ENCODE data around the gene CSNK2A2.

The CSNK2A2 gene

DNA sequence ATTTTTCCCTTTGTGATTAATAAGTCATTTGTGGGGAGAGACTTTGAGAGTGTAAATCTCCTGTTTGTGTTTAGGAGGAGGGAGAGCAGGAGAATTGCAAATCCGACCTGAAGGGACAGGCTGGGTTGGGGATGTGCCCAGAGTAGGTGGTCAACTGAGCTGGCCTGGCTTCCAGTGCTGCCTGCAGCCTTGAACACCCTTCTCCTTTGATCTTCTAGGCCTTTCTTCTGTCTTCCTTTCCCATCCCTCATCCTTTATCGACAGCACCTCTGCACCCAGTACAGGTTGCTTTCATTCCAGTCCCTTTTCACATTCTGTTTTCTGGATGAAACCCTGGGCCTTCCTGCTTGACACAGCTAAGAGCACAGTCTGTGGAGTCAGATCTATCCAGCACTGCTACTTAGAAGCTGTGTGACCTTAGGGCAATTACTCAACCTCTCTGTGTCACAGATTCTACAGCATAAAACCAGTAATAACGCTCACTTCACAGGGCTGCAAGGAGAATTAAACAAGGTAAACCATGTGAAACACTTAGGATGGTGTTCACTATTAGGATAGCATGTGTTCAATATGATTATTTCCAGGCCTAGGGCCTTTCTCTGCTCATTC, 1.0 kb upstream of the CSNK2A2 start:
- DNase-seq, result no peak

DNA sequence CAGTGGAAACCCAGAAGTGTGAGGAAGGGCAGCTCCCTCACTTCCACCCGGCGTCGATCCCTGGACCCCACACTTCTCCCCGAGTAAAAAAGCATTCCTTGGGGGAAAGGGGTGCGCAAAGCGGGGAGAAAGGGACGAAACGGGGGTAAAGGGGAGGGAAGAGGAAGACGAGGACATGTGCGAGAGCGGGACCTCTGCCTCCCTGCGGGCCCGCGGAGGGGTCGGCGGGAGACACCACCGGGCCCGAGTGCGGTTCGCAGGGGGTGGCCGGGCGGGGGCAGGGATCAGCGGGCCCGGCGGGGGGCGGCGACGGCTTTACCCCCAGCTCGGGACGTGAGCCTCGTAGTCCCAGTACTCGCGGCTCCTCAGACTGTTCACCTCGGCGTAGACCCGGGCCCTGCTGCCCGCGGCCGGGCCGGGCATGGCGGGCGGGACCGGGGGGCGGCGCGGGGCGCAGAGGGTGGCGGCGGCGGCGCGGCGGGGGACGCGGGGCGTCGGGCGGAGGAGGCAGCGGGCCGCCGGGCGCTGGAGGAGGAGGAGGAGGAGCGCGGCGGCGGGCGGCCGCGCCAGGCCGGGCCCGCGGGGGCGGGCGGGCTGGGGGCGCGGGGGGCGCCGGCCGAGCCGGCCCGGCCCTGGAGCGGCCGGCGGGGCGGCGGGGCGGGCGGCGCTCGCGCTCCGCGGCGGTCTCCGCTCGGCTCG, 443 bp downstream of the CSNK2A2 start:
- no peak for DNase-seq

DNA sequence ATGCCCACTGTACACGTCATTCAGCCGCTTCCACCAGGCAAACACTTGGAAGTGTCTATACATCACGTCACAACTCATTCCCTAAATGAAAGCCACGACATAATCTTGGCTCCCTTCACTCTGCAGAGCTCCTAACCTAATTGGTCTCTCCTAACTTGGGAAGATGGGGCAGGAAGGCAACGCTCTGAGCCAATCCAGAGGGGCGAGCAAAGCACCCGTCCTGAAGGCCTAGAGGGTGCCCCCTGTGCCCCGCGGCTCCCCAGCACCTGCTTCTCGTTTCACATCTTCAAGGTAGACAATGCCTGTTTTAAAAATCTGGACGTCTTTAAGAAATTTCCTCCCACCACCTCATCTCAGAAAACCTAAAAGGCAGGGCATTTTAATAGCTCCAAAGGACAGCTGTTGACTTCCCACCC, 1.0 kb downstream of the CSNK2A2 start:
- no peak for DNase-seq

DNA sequence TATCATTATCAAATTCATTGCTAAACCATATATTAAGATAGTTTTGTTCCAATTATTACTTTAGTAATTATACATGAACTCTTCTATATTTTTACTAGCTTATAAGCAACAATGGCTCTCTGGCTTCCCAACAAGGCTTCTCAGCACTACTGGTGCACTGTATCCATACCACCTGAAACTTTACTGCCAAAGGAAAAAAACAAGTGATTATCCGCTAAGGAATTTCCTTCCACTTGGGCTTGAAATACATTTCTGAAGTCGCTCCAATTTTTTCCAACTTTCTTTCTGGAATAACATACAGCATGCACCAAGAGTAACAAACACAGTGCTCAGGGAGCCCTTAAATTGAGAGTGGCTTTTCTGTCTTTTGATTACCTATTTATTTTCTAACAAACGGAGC, 2.1 kb downstream of the CSNK2A2 start:
- DNase-seq, result no peak

DNA sequence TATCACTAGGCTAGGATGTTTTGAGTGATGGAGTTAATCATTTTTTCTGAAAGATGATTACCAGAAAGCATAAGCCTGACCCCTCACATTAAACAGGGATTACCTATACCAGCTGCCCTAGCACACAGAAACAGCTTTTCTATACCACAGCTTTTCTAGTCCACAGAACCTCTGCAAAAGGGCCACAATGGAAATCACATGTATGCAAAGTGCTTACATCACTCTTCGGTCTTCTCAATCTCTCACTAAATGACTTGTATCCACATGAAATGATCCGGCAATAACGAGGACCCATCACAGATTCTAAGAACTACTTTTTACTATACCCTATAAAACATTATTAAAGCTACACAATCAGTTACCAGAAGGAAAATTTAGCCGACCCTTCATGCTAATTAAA, 2.6 kb downstream of the CSNK2A2 start:
- DNase-seq, result no peak

DNA sequence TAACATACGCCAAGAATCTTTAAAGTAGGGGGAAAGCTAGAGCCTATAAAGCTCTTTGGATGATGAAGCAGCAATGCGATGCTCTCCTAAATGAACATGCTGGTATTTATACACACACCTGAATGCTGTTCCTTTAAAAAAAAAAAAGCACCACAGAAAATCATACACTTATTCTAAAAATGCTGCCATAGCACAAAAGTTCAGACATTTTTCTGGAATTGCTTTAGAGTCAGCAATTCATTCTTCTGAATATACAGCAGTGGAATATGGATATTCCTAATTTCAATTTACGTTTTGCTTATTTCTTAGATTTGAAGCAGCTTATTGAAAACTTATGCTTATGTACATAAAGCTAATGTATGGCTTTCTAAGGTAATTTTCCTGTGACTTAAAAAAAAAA, 3.1 kb downstream of the CSNK2A2 start:
- no peak for DNase-seq

DNA sequence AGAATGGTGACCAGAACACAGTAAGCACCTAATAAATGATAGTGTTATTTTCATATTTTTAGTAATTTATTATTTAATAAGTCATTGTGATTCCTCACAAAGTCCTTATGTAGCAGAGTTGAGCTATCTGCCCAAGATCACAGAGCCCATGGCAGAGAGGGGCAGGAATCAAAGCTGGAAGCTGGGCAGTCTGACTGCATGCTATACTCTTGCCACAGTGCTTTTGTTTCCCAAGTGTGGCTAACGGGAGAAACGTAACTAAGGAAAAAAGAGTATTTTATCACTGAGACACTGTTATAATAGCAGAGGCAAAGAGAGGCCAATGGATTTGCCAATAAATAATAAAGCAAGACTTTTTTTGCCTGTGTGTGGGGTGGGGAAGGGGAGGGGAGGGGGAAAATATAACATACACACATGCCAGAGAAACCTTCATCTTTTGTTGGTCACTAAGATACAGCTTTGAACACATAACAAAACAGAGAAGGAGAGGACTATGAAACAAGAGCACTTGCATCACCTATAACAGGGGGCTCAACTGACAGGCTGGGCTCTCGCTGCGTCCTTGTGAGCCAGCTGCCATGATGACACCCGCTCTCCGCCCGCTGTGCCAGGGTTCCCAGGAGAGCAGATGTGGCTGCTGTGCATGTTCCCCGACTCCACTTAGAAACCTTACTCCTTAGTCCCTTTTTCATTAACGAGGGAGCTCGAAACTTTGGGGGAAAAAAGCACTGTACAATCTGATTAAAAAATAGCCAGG, 10.1 kb downstream of the CSNK2A2 start:
- DNase-seq, result peak; percentile 45

DNA sequence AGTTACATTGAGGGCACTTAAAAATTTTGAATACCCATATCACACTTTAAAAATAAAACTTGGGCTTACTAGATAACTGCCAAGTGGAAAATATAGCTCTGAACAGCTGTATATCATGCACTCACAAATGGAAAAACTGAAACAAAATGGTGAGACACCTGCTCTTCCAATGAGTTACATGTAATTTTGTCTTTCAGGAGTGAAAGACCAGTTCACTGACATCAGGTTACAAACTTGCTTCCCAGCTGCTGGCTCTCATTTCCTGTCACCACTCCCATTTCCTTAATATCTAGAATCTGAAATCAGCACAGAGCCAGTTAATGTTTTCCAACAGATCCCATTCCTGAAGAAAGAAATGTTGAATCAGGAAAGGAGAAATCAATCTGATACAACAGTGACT, 10.8 kb downstream of the CSNK2A2 start:
- DNase-seq, result no peak

DNA sequence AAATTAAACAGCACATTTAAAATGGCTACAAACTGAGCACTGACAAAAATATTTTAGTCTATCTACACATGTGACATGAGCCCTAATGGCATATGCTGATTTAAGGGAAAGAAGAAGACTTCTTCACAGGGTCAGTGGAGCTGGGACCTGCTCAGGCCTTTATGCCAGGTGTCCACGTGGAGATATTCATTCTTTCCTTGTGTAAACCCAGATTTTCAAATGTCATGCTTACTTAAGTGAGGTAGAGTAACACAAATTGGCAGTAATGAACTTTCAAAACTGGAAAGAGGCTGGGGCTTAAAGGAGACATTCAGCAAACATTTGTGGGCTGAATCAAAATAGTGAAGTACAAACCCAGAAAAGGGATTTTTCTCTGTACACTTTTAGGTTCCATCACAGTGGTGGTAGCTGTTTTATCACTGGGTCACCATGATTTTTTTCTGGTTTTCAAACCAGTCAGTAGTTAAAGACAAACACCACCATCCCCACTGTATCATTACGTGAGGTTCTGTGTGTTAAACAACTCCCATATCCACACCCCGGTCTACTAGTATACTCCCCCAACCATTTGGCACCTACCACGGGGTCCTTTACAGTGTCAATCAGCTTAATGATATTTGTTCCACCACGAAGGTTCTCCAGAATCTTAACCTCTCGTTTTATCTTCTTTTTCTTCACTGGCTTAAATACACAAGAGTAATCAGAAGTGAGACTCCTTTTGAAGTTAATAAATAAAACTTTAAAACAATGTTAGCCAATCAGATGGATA, 11.5 kb downstream of the CSNK2A2 start:
- DNase-seq, result no peak

DNA sequence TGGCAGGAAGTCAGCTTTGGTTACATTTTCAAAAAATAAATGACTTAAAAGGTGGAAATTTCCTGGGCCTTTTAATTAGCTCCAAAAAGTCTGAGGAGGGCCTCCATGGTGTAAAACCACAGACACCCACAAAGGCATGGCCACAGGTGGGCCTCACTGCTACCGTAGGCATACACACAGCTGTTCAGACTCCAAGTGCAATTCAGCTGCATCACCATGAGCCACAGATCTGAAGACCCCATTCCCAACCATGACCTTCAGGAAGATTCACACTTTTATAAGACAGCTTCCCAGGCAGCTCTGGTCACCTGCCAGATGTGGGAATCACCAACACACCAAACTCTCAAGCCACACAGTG, 20.6 kb downstream of the CSNK2A2 start:
- no peak for DNase-seq

DNA sequence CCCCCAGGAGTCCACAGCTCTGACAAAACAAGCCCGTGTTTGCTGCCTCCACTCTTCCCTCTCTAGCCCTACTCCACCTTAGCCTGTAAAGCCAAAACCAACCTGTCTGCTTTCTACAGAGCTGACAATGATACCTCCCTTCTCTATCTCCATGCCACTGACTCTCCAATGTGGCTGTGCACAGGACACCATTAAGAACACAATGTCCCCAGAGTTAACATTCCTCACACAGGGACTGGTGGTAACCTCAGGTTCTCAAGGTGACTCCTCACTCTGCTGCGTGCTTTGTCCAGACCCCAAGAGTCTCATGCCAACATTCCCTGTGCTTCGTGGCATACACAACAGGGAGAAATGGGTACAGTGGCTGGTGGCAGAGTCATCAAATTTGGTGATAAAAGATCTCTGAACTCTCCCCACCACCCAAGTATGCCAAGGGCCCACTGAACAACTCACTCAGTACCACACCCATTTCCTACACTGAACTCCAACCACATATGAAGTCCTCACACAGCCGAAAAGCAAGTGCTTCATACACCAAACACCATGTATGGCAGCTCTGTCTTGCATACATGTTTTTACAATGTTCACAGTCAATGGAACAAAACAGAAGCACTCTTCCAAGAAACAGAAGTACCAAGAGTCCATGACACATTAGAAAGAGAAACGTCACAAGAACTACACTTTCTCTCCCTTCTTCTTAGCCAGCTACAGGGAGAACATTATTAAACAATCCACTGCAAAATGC, 21.1 kb downstream of the CSNK2A2 start:
- DNase-seq, result no peak

DNA sequence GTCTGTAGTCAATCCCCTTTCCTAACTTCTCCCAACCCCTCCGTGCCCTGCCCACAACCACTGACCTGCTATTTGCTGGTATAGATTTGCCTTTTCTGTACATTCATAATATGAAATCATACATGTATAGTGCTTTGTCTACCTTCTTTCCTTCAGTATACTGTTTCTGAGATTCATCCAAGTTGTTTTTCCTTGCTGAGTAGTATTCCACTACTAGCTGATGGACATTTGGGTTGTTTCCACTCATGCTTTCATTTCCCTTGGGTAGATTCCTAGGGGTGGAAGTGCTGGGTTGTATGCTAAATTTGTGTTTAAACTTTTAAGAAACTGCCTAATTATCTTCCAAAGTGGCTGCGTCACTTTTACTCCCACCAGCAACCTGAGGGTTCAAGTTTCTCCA, 27.7 kb downstream of the CSNK2A2 start:
- no peak for DNase-seq

DNA sequence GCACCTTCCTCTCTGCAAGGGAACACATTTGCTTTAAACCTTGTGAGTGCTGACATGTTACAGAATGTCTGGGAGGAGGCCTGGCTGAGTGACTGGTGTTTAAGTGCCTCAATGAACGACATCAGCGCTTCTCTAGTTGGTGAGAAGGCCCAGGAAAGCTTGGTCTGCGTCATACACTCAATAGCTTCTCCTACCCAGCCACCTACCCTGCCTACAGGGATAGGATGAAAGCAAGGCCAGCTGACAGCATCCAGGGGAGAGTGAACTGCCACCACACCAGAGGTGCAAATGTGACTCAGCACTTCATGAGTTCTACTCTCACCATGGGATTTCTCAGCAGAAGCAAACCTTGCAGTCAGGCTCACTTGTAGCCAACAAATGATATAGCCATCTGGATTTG, 37.1 kb downstream of the CSNK2A2 start:
- no peak for DNase-seq

DNA sequence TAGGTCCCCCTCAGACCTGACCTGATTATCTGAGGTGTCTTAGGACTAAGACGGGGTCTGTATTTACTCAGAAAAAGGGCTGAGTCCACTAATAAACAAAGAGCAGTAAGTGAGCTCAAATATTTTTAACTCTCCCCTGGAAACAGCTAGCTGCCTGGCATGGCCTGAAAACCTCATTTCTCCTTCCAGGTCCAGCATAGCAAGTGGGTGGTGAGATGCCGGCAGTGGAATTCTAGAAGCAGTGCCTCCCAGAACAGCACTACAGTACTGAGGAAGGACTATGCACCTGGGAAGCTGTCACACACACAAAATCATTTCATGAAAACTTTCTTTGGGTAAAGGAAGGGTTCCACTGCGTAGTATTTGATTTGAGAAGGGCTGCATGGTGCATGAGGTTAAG, 39.2 kb downstream of the CSNK2A2 start:
- DNase-seq, result no peak

DNA sequence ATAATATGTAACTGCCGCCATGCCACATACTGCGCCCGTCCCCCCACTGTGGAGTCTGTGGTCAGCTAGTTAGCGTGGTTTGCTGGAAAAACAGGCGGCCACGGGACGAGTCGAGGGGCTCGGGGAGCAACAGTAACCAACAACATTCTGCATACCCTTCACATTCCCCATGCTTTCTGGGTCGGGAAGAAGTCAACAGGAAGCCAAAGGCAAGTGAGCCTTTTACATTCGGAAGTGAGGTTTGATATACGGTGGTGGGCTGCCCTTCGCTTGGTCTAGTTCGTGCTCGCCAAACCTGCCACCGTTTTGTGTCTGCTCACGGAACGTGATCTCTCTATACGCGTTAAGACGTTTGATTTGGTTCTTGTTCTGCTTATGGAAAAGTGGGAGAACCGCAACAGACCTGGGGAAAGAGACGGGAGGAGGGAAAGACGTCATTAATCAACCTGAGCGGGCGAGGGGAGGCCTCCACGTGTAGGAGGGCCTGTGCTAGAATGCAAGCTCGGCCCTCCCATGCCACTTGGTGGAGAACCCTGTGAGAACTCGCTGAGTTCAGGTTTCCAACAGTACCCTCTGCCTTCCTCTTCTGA, 39.9 kb downstream of the CSNK2A2 start:
- DNase-seq, result no peak

DNA sequence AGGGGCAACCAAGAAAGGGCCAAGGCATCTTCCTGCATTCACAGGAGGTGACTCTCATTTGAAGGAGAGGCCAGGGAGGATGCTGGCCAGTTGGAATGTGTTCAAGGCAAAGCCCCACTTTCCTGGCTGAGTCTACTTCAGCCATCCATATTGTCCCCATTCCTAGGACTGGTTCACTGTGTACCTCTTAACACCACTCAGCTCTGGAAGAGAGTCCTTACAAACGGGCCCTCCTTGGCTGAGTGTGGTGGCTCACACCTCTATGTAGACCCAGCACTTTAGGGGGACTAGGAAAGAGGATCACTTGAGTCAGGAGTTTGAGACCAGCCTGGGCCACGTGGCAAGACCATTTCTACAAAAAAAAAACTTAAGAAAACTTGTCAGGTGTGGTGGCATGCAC, 40.7 kb downstream of the CSNK2A2 start:
- DNase-seq, result no peak

DNA sequence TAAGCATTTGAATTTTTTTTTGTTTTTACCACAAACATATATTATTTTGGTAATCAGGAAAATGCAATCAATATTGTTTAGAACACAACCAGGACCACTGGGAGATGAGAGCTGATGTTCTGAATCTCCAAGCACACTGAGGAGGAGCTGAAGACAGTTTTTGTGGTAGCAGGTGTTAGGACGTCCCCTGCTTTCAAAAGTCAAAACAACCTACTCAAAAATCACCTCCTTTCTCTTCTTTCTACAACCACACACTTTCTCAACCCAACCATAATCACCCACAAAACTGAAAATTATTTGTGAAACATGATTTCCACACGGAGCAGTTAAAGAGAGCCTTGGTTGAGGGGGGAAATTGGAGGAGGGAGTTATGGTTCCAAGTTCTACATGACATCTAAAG, 42.1 kb downstream of the CSNK2A2 start:
- DNase-seq, result no peak

DNA sequence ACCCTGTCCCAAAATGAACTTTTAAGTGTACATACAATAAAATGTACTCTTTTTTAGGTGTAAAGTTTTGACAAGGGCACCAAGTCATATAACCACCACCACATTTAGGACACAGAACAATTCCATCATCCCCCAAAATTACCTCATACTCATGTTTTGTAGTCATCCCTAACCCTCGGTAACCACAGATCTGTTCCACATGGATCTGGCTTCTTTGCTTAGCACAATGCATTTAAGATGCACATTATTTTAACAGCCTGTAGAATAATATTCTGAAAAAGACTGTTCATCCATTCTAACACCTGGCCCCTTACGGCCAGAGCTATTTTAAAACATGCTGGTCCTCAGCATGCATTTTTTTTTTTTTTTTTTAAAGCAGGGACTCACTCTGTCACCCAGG, 43.6 kb downstream of the CSNK2A2 start:
- no peak for DNase-seq

DNA sequence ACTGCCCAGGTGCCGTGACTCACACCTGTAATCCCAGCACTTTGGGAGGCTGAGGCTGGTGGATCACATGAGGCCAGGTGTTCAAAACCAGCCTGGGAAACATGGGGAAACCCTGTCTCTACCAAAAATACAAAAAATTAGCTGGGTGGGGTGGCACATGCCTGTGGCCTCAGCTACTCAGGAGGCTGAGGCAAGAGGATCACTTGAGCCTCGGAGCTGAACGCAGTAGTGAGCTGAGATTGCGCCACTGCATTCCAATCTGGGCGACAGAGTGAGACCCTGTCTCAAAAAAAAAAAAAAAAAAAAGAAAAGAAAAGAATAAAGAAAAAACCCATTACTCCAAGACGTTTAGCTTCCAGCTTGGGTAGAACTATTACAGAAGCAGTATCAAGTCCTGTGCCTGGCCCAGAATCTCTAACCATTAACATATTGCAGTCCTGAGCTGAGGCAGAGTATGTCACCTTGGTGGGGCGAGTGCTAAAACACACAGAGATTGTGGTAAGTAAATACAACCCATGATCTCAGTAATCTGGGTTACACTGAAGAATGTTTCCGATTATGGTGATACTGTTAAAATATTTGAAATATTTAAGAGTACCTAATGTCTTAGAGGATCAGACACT, 45.5 kb downstream of the CSNK2A2 start:
- no peak for DNase-seq

DNA sequence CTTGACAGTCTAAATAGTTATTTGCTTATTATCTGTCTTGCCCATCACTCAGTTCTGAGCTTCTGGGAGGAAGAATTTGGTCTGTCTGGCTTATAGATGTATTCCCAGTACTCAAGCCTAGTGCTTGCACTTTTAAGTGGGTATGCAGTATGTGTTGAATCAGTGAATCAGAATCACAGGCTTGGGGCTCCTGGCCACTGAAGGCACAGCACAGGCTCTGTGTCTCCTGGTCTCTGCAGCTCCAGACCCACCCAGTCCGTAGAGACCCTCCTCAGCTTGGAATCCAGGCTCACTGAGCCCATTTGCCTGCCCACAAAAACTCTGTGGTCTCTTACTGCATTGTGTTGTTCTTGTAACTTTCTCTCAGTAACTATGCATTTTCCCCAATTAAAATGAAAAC, 49.4 kb downstream of the CSNK2A2 start:
- no peak for DNase-seq

DNA sequence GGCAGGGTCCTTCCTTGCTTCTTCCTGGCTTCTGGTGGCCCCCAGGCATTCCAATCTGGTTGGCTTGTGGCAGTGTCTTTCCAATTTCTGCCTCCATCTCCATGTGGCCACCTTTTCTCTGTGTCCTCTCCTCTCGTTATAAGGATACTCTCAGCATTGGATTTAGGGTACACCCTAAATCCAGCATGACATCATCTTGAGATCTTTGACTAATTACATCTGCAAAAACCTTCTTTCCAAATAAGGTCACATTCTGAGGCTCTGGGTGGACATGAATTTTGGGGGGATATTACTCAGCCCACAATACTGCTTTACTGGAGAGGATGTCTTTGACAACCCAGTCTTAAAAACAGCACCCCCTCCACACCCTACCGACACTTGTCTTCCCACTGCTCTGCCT, 49.8 kb downstream of the CSNK2A2 start:
- no peak for DNase-seq

DNA sequence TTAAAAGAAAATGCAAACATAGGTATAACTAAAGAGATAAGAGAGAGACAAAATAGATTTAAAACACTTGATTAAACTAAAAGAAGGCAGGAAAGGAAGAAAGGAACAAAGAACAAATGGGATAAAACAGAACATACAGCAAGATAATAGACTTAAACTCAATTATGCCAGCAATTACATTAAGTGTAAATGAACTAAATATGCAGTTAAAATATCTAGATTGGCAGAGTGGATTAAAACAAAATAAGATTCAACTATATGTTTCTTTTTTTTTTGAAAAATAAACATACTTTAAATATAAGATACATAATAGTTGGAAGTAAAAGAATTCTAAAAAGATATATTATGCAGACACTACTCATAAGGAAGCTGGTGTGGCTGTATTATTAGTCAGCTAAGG, 59.1 kb downstream of the CSNK2A2 start:
- DNase-seq, result no peak

Measured in NCI-H2171 (cell line).